NCI-H524 (cell line): Measurements from ENCODE around the gene SLC45A3.
"Not testable (repeated sequence)": the region's sequence is repeated elsewhere in the genome, so short reads cannot be mapped to it uniquely, and the experiment has no call there.

Experiments used
- DNase-seq, 2 experiments: peaks; one replicate each; lab custom pipeline; 2025; lab: John Stamatoyannopoulos, UW

The SLC45A3 gene

GRCh38 chr1:205680073-205680851 is at the start of gene SLC45A3:
SLC45A3 (minus strand) TSS chr1:205680509; CDS start chr1:205664656, 15,853 bp downstream.
- DNase-seq = peak in 1 of 2 experiments; percentile 56

- DNase-seq = no peak
Measured at GRCh38 chr1:205726619-205727125, 46.4 kb upstream of the SLC45A3 start.

GRCh38 chr1:205725514-205725913 is 45.2 kb upstream of the SLC45A3 start:
- DNase-seq = no peak

- DNase-seq = not testable (repeated sequence)
Measured at GRCh38 chr1:205720740-205721139, 40.4 kb upstream of the SLC45A3 start.

GRCh38 chr1:205719762-205720161 is 39.5 kb upstream of the SLC45A3 start:
- DNase-seq = no peak

- no peak for DNase-seq
Measured at GRCh38 chr1:205719015-205719414, 38.7 kb upstream of the SLC45A3 start.

- no peak for DNase-seq
Measured at GRCh38 chr1:205716371-205717132, 36.2 kb upstream of the SLC45A3 start.

- DNase-seq = no peak
Measured at GRCh38 chr1:205715628-205716027, 35.3 kb upstream of the SLC45A3 start.

GRCh38 chr1:205714906-205715246 is 34.6 kb upstream of the SLC45A3 start:
- DNase-seq = no peak

GRCh38 chr1:205714190-205714905 is 34.0 kb upstream of the SLC45A3 start:
- DNase-seq = peak in 1 of 2 experiments; percentile 12

- DNase-seq = peak; percentile 38 to 62
Measured at GRCh38 chr1:205711105-205712048, 31.1 kb upstream of the SLC45A3 start.

- no peak for DNase-seq
Measured at GRCh38 chr1:205710201-205711062, 30.1 kb upstream of the SLC45A3 start.

GRCh38 chr1:205709640-205710039 is 29.3 kb upstream of the SLC45A3 start:
- no peak for DNase-seq

GRCh38 chr1:205709059-205709398 is 28.7 kb upstream of the SLC45A3 start:
- DNase-seq = no peak

- DNase-seq = no peak
Measured at GRCh38 chr1:205706601-205707502, 26.5 kb upstream of the SLC45A3 start.

- DNase-seq = no peak
Measured at GRCh38 chr1:205704903-205705302, 24.6 kb upstream of the SLC45A3 start.

- no peak for DNase-seq
Measured at GRCh38 chr1:205703072-205703471, 22.8 kb upstream of the SLC45A3 start.

GRCh38 chr1:205701891-205702290 is 21.6 kb upstream of the SLC45A3 start:
- no peak for DNase-seq

GRCh38 chr1:205701420-205701819 is 21.1 kb upstream of the SLC45A3 start:
- DNase-seq = no peak
